ENCODE data around the gene RNF222.

DNA sequence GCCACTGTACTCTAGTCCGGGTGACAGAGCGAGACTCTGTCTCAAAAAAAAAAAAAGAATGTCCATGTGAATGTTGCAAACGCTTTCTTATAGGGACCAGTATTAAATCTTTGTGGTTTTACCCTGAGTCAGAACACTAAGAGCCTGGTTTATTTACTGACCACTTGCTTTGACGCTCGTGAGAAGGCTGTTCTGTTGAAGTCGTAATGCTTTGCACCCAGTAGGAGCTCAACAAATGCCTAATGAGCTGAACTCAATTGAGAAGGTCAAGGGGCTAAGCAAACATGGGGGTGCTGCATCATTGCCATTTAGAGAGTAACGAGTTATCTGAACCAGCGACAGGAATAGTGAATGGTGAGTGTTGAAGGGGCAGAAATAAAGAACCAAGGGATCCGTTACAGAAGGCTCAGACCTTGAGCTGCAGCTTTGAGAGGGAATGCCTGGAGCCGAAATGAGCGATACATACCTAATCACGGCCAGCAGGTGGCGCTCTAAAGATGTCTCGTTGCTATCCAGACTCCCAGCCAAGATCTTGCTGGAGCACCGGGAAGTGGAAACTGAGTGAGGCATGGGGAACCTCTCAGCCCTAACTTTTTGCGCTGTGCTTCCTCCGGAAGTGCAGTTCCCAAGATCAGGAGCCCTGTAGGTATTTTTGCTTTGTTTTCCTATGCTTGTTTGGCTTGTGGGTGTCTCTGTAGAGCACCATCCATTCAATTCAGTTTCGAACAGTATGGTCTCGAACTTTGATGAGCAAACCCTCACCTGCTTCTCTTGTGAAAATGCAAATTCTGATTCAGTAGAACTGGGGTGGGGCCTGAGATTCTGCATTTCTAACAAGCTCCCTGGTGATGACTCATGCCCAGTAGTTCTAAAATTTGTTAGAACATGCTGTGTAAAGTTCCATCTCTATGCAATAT, 12.6 kb upstream of the RNF222 start:
- no peak for TF ChIP-seq POLR2A (IDR thresholded peaks at IDR 0.05)
- TF ChIP-seq, protein P1, sequence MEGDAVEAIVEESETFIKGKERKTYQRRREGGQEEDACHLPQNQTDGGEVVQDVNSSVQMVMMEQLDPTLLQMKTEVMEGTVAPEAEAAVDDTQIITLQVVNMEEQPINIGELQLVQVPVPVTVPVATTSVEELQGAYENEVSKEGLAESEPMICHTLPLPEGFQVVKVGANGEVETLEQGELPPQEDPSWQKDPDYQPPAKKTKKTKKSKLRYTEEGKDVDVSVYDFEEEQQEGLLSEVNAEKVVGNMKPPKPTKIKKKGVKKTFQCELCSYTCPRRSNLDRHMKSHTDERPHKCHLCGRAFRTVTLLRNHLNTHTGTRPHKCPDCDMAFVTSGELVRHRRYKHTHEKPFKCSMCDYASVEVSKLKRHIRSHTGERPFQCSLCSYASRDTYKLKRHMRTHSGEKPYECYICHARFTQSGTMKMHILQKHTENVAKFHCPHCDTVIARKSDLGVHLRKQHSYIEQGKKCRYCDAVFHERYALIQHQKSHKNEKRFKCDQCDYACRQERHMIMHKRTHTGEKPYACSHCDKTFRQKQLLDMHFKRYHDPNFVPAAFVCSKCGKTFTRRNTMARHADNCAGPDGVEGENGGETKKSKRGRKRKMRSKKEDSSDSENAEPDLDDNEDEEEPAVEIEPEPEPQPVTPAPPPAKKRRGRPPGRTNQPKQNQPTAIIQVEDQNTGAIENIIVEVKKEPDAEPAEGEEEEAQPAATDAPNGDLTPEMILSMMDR (IDR thresholded peaks at IDR 0.05) = peak; percentile 56 to 90 (median 89)
- TF ChIP-seq POLR2AphosphoS5 (IDR thresholded peaks at IDR 0.05; ENCODE audit: insufficient read depth in 1 of 2, low read depth in 1 of 2) = peak in 1 of 2 donors; percentile 54
